ENCODE data around the gene DNAJC12.

DNA sequence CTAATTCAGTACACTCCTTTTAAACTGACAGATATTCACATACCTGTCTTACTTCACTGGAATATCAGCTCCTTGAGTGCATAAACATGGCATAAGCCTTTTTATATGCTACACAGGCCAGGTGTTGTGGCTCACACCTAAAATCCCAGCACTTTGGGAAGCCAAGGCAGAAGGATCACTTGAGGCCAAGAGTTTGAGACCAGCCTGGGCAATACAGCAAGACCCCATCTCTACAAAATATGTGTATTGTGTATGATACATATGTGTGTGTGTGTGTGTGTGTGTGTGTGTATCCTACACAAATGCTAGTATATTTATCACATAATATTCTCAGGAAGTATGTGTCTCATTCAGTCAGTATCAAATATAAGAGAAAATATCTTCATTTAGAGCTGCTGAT, 45.3 kb downstream of the DNAJC12 start:
- TF ChIP-seq TCF12 (IDR thresholded peaks at IDR 0.05; ENCODE audit: low read depth): no peak
- TF ChIP-seq, protein P1, sequence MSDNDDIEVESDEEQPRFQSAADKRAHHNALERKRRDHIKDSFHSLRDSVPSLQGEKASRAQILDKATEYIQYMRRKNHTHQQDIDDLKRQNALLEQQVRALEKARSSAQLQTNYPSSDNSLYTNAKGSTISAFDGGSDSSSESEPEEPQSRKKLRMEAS (IDR thresholded peaks at IDR 0.05): no peak
- TF ChIP-seq, protein P2, sequence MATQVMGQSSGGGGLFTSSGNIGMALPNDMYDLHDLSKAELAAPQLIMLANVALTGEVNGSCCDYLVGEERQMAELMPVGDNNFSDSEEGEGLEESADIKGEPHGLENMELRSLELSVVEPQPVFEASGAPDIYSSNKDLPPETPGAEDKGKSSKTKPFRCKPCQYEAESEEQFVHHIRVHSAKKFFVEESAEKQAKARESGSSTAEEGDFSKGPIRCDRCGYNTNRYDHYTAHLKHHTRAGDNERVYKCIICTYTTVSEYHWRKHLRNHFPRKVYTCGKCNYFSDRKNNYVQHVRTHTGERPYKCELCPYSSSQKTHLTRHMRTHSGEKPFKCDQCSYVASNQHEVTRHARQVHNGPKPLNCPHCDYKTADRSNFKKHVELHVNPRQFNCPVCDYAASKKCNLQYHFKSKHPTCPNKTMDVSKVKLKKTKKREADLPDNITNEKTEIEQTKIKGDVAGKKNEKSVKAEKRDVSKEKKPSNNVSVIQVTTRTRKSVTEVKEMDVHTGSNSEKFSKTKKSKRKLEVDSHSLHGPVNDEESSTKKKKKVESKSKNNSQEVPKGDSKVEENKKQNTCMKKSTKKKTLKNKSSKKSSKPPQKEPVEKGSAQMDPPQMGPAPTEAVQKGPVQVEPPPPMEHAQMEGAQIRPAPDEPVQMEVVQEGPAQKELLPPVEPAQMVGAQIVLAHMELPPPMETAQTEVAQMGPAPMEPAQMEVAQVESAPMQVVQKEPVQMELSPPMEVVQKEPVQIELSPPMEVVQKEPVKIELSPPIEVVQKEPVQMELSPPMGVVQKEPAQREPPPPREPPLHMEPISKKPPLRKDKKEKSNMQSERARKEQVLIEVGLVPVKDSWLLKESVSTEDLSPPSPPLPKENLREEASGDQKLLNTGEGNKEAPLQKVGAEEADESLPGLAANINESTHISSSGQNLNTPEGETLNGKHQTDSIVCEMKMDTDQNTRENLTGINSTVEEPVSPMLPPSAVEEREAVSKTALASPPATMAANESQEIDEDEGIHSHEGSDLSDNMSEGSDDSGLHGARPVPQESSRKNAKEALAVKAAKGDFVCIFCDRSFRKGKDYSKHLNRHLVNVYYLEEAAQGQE (IDR thresholded peaks at IDR 0.05; ENCODE audit: low read depth): no peak
- TF ChIP-seq, protein P3, sequence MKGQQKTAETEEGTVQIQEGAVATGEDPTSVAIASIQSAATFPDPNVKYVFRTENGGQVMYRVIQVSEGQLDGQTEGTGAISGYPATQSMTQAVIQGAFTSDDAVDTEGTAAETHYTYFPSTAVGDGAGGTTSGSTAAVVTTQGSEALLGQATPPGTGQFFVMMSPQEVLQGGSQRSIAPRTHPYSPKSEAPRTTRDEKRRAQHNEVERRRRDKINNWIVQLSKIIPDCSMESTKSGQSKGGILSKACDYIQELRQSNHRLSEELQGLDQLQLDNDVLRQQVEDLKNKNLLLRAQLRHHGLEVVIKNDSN (IDR thresholded peaks at IDR 0.05): no peak
- TF ChIP-seq EP300 (IDR thresholded peaks at IDR 0.05; ENCODE audit: borderline replicate concordance): no peak
- no peak for TF ChIP-seq RAD21 (IDR thresholded peaks at IDR 0.05; ENCODE audit: low read depth)
- TF ChIP-seq CREB1 (IDR thresholded peaks at IDR 0.05; ENCODE audit: low read depth): no peak
- no peak for TF ChIP-seq YY1 (IDR thresholded peaks at IDR 0.05; ENCODE audit: low read depth)
- TF ChIP-seq FOXM1 (IDR thresholded peaks at IDR 0.05; ENCODE audit: borderline replicate concordance, low read depth): no peak
- TF ChIP-seq TEAD4 (IDR thresholded peaks at IDR 0.05): no peak
- TF ChIP-seq ZBTB7A (IDR thresholded peaks at IDR 0.05; ENCODE audit: low read depth): no peak
- TF ChIP-seq CEBPB (IDR thresholded peaks at IDR 0.05): no peak

Measured in Ishikawa (cell line).